Measurements from ENCODE around the gene NMT1. TPM values are rescaled to one million over a fixed set of nuclear protein-coding genes. Genes with fewer than 3 reads are reported as not detected.

The NMT1 gene
- total and polyA plus RNA-seq, 2 of the 13 experiments (the other 11 are each of a cell fraction or from before 2014, with no cell fraction given), result 75.7 to 142 TPM

DNA sequence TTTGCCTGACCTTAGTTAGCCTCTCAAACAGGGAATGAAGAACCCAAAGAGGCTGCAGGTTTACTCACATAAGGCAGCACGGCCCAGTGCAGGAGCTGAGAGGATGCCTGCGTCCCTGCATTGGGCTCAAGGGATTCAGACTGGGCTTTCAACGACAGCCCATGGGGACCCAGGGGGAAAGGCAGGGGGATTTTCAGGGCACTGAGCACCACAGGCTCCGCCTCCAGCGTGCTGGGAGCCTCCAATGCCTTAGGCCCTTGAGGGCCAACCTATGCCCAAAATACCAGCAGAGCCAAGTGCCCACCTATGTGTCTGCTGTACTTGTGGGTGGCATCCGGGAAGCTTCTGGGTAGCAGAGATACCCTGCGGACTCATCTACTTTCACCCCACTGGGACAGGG lies 32.0 kb upstream of the NMT1 start:
- H3K79me2 ChIP-seq (ENCODE audit: insufficient read depth, low read length), result no peaks in the 10 kb centered on the region
- DNase-seq (ENCODE audit: low spot score) (no peak), FAIRE-seq (no peak), ATAC-seq (no peak)
- H2AFZ ChIP-seq (ENCODE audit: low read length), result no peak overlapping the region
- no peaks in the 10 kb centered on the region for H3K9me3 ChIP-seq (ENCODE audit: low read length)
- no peaks in the 10 kb centered on the region for H3K27me3 ChIP-seq (ENCODE audit: control insufficient read depth in 1 of 2, insufficient read depth in 2 of 2, low read length in 2 of 2)
- H3K27ac ChIP-seq (ENCODE audit: extremely low read length, insufficient read depth, low read length), result peak overlapping the region; percentile 55
- 98% methylated on average over 5 of the region's 7 CpGs for WGBS (ENCODE audit: low lambda C conversion rate)
- H3K4me3 ChIP-seq (replicated peaks in 1 of 3; ENCODE audit: insufficient read depth in 1 of 3, low read depth in 2 of 3, low read length in 3 of 3), result no peak overlapping the region
- in situ Hi-C loops (cut with HindIII; ENCODE audit: extremely low pct_ligation_motif_present, low pct_unique_long_range_greater_than_20kb), result no loop called here
- H3K4me2 ChIP-seq (ENCODE audit: low read depth, low read length), result no peak overlapping the region
- intact Hi-C loops (cut with micrococcal nuclease; ENCODE audit: unreplicated experiment), result no loop called here
- no peaks in the 10 kb centered on the region for H4K20me1 ChIP-seq (ENCODE audit: insufficient read depth, low read length)
- BruUV-seq (replicated peaks), result TSS peak; percentile 45
- POLR2A ChIA-PET, result no interaction called here
- peaks cover 31% of the 10 kb centered on the region for H3K4me1 ChIP-seq (ENCODE audit: insufficient read depth, low read length)
- CTCF ChIA-PET (ENCODE audit: low intra/inter-chr PET ratio, low total read pairs), result no interaction called here
- H3K9ac ChIP-seq (ENCODE audit: insufficient read depth, low read depth, low read length), result no peak overlapping the region
- no peak for TF ChIP-seq ETV5 (CRISPR knock-in tag; IDR thresholded peaks at IDR 0.05; ENCODE audit: borderline replicate concordance)
- TF ChIP-seq, protein P1, sequence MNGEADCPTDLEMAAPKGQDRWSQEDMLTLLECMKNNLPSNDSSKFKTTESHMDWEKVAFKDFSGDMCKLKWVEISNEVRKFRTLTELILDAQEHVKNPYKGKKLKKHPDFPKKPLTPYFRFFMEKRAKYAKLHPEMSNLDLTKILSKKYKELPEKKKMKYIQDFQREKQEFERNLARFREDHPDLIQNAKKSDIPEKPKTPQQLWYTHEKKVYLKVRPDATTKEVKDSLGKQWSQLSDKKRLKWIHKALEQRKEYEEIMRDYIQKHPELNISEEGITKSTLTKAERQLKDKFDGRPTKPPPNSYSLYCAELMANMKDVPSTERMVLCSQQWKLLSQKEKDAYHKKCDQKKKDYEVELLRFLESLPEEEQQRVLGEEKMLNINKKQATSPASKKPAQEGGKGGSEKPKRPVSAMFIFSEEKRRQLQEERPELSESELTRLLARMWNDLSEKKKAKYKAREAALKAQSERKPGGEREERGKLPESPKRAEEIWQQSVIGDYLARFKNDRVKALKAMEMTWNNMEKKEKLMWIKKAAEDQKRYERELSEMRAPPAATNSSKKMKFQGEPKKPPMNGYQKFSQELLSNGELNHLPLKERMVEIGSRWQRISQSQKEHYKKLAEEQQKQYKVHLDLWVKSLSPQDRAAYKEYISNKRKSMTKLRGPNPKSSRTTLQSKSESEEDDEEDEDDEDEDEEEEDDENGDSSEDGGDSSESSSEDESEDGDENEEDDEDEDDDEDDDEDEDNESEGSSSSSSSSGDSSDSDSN (CRISPR knock-in tag; IDR thresholded peaks at IDR 0.05), result 0 out of 2 replicates have a peak, but pooled peaks have one; percentile 1
- peaks cover 10 to 33% of the 10 kb centered on the region in 2 experiments; a peak in 4 of 5 replicates for H3K36me3 ChIP-seq (replicated peaks in 1 of 2; ENCODE audit: control insufficient read depth in 1 of 2, insufficient read depth in 2 of 2, low read length in 2 of 2)

DNA sequence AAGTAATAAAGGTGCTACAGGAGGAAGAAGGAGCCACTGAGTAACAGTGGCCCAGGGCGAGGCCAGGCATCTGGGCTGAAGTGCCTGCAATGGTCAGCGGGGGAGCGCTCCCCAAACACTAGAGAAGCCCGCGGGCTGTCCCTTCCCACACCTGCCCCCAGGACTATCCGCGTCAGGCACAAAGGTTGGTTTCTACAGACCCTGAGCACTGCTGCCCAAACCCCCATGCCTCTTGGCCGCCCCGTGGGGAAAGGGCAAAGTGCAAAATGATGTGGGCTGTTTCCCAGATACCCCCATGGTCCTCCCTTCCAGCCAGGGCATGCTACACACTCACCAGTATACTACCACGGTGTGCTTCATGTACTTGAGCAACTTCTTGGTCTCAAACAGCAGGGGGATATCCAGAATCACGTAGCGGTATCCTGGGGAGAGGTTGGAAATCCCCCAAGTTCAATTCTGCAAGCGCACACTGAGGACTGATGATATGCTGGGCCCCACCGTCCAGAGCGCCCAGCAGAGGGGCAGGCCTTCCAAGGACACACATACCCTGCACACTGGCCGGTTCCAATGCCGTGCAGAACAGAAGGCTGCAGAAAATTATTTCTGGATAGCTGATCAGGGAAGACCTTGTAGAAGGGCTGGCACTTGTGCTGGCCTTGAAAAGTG lies 31.2 kb upstream of the NMT1 start:
- Histone ChIP-seq H3K79me2 (ENCODE audit: insufficient read depth, low read length) (no peaks in the 10 kb centered on the region), H3K27me3 (ENCODE audit: control insufficient read depth in 1 of 2, insufficient read depth in 2 of 2, low read length in 2 of 2) (no peaks in the 10 kb centered on the region), H3K9ac (ENCODE audit: insufficient read depth, low read depth, low read length) (no peak overlapping the region), H4K20me1 (ENCODE audit: insufficient read depth, low read length) (no peaks in the 10 kb centered on the region), H3K27ac (ENCODE audit: extremely low read length, insufficient read depth, low read length) (peak overlapping the region; percentile 55), H3K9me3 (ENCODE audit: low read length) (no peaks in the 10 kb centered on the region), H3K4me3 (replicated peaks in 1 of 3; ENCODE audit: insufficient read depth in 1 of 3, low read depth in 2 of 3, low read length in 3 of 3) (no peak overlapping the region), H2AFZ (ENCODE audit: low read length) (no peak overlapping the region), H3K4me1 (ENCODE audit: insufficient read depth, low read length) (peaks cover 31% of the 10 kb centered on the region), H3K36me3 (replicated peaks in 1 of 2; ENCODE audit: control insufficient read depth in 1 of 2, insufficient read depth in 2 of 2, low read length in 2 of 2) (peaks cover 7 to 39% of the 10 kb centered on the region in 2 experiments; a peak in 4 of 5 replicates), H3K4me2 (ENCODE audit: low read depth, low read length) (no peak overlapping the region)
- ChIA-PET CTCF (ENCODE audit: low intra/inter-chr PET ratio, low total read pairs) (no interaction called here), POLR2A (interaction anchor here (1.8 kb wide), 1 partner anchor 17 kb away, joined by 4 read pairs; no protein-coding TSS in a partner anchor)
- no TSS peak for BruUV-seq (replicated peaks)
- in situ Hi-C loops (cut with HindIII; ENCODE audit: extremely low pct_ligation_motif_present, low pct_unique_long_range_greater_than_20kb) (no loop called here), intact Hi-C loops (cut with micrococcal nuclease; ENCODE audit: unreplicated experiment) (no loop called here)
- 86% methylated on average over 12 of the region's 17 CpGs for WGBS (ENCODE audit: low lambda C conversion rate)
- no peak for FAIRE-seq
- ATAC-seq, result peak; percentile 57
- DNase-seq (ENCODE audit: low spot score), result peak; percentile 36
- TF ChIP-seq HNF4A (CRISPR knock-in tag; IDR thresholded peaks at IDR 0.05) (peak; percentile 86), ZFX (CRISPR knock-in tag; IDR thresholded peaks at IDR 0.05; ENCODE audit: low read depth) (0 out of 2 replicates have a peak, but pooled peaks have one; percentile 45), CHD4 (IDR thresholded peaks at IDR 0.05; ENCODE audit: borderline replicate concordance, low read length) (no peak), ZNF274 (CRISPR knock-in tag; IDR thresholded peaks at IDR 0.05) (no peak), HNF4G (IDR thresholded peaks at IDR 0.05; ENCODE audit: borderline replicate concordance, low read depth, low read length) (peak; percentile 81), HNF4G (CRISPR knock-in tag; IDR thresholded peaks at IDR 0.05; ENCODE audit: borderline replicate concordance, low read depth) (no peak), ZNF510 (CRISPR knock-in tag; IDR thresholded peaks at IDR 0.05; ENCODE audit: low read depth) (no peak)
- TF ChIP-seq, protein P2, sequence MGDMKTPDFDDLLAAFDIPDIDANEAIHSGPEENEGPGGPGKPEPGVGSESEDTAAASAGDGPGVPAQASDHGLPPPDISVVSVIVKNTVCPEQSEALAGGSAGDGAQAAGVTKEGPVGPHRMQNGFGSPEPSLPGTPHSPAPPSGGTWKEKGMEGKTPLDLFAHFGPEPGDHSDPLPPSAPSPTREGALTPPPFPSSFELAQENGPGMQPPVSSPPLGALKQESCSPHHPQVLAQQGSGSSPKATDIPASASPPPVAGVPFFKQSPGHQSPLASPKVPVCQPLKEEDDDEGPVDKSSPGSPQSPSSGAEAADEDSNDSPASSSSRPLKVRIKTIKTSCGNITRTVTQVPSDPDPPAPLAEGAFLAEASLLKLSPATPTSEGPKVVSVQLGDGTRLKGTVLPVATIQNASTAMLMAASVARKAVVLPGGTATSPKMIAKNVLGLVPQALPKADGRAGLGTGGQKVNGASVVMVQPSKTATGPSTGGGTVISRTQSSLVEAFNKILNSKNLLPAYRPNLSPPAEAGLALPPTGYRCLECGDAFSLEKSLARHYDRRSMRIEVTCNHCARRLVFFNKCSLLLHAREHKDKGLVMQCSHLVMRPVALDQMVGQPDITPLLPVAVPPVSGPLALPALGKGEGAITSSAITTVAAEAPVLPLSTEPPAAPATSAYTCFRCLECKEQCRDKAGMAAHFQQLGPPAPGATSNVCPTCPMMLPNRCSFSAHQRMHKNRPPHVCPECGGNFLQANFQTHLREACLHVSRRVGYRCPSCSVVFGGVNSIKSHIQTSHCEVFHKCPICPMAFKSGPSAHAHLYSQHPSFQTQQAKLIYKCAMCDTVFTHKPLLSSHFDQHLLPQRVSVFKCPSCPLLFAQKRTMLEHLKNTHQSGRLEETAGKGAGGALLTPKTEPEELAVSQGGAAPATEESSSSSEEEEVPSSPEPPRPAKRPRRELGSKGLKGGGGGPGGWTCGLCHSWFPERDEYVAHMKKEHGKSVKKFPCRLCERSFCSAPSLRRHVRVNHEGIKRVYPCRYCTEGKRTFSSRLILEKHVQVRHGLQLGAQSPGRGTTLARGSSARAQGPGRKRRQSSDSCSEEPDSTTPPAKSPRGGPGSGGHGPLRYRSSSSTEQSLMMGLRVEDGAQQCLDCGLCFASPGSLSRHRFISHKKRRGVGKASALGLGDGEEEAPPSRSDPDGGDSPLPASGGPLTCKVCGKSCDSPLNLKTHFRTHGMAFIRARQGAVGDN (CRISPR knock-in tag; IDR thresholded peaks at IDR 0.05), result peak; percentile 48

Measured in HepG2 (cell line).